ENCODE results near the gene PANX3. TPM values are rescaled to one million over a fixed set of nuclear protein-coding genes. Genes with fewer than 3 reads are reported as not detected.

Gene PANX3
- total RNA-seq, 1 donor from 2014 or later: not detected

DNA sequence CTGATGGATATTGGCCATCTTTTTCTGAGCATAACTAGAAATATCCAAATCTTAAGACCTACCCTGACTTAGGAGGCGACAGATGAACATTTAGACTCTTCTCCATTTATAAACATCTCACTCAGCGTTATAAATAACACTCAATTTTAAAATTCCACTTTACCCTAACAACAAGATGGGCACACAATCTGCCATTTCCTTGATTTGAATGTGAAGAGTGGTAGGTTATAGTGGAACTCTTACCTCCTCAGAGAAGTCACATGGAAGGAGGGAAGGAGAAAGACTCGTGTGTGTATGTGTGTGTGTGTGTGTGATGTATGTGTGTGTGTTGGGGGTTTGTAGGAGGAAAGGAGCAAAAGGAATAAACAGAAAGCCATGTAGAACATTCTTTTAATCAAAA, 47.3 kb downstream of the PANX3 start:
- no peak for DNase-seq (ENCODE audit: low spot score)

DNA sequence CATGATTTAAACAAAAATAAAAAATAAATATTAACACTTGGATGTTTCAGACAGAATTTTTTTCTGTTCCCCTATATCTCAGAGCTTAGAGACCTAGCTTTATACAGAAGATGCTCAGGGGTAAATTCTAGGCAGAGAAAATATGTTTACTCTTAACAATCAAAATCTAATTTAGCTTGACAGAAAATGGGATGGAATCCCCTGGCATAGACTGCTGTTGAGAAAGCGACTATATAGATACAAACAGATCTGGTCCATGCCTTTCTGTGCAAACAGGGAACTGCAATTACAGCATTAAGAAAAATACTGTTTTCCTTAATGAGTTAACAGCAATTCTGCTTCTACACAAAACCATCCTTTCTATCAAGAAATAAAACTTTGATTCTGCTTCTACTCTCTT, 47.8 kb downstream of the PANX3 start:
- no peak for DNase-seq (ENCODE audit: low spot score)

GRCh38 chr11:124661553-124661952, 50.3 kb downstream of the PANX3 start:
- DNase-seq (ENCODE audit: low spot score): no peak

DNA sequence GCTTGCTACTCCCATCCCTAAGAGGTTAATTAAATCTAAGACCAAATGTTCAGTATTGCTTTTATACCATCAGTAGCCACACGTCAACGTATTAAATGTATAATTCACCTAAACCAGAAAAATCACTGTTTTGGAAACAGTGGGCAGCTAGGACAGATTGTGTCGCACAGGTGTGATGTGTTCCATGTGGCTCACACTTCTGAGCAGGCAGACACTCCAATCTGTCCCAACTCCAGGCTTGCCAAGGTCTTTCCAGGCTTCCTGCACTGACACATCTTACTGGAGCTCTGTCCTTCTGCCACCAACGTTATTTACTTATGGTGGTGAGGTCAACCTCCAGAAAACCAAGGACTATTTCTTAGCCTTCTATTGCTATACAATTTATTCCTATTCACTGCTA, 50.9 kb downstream of the PANX3 start:
- no peak for DNase-seq (ENCODE audit: low spot score)

DNA sequence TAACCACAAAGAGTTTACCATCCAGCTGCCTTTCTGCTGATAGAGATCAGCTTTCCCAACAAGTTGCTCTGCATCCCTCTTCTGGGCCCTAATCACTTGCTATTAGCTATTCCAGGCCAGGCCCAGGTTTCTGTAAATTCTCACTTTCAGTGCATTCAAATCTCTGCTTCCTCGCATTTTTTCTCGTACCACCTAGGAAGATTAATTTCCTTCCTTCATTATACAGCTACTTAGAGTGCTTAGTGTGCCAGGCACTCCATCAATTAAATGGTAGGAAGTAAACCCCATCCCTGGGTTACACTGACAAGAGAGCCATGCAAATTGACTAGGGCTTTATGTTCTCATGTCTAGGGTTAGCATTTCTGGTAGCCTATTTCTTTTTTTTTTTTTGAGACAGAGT, 52.6 kb downstream of the PANX3 start:
- no peak for DNase-seq (ENCODE audit: low spot score)

DNA sequence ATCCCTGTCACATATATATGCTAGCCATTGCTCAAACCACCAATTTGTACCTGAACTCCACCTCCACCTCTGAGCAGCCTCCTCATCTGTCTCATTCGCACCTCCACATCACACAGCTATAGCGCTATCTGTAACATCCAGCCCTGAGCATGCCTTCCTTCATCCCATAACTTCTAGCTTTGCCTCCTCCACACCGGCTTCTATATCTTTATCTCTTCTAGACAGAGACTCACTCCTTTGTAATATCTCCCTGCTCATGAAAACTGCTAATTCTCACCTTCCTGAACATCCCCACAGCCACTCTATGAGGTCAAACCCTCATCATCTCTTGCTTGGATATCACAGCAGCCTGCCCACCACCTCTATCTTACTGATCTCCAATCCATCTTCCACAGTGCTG, 56.4 kb downstream of the PANX3 start:
- no peak for DNase-seq (ENCODE audit: low spot score)

GRCh38 chr11:124669193-124669592, 58.0 kb downstream of the PANX3 start:
- peak; percentile 51 for DNase-seq (ENCODE audit: low spot score)

Other genes starting within 250 kb of the PANX3 start
- gene OR8B2, start 226.9 kb upstream of the PANX3 start, total RNA-seq: not detected
- not detected for gene OR8B3, start 212.4 kb upstream of the PANX3 start, total RNA-seq
- not detected for gene OR8B4, start 186.6 kb upstream of the PANX3 start, total RNA-seq
- gene OR8B8, start 165.7 kb upstream of the PANX3 start, total RNA-seq: not detected
- gene OR8B12, start 67.8 kb upstream of the PANX3 start, total RNA-seq: not detected
- not detected for gene OR8A1, start 41.4 kb upstream of the PANX3 start, total RNA-seq
- gene TBRG1, start 11.4 kb downstream of the PANX3 start, total RNA-seq: 43.9 TPM
- gene SIAE, start 62.3 kb downstream of the PANX3 start, total RNA-seq: 33.1 TPM
- 6.4 TPM for gene SPA17, start 62.5 kb downstream of the PANX3 start, total RNA-seq
- gene NRGN, start 128.5 kb downstream of the PANX3 start, total RNA-seq: 6.1 TPM
- gene VSIG2, start 140.8 kb downstream of the PANX3 start, total RNA-seq: 24.3 TPM
- 22.0 TPM for gene ESAM, start 150.9 kb downstream of the PANX3 start, total RNA-seq
- 12.1 TPM for gene MSANTD2, start 189.0 kb downstream of the PANX3 start, total RNA-seq